GM23338 (cell line): ENCODE results near the gene DNAH11. TPM values are rescaled to one million over a fixed set of nuclear protein-coding genes. Genes with fewer than 3 reads are reported as not detected.

Experiments used
- ATAC-seq: fragments of 200-7000 bp; cut with Tn5 transposase; 3 replicates; pipeline ENCODE4 v1.9.1; 2020
- DNase-seq: peaks from one replicate; pipeline ENCODE4 v3.0.0-alpha.2; 2015; ENCODE audit warnings: low spot score
- H2AFZ ChIP-seq: fragments of 200-600 bp; sonication (generic); 2 replicates; pipeline ENCODE4 v1.8.0; 2016; ENCODE audit warnings: antibody characterized with exemption, mild to moderate bottlenecking, moderate library complexity
- H3F3A ChIP-seq: fragments of 200-600 bp; sonication (generic); replicated peaks from 2 replicates; pipeline ENCODE4 v1.8.0; 2017; ENCODE audit warnings: antibody characterized with exemption, mixed run types, low read depth
- H3K27ac ChIP-seq: fragments of 200-600 bp; sonication (generic); 2 replicates; pipeline ENCODE4 v1.6.1; 2016; ENCODE audit warnings: low read depth
- H3K27me3 ChIP-seq: fragments of 200-600 bp; sonication (generic); 2 replicates; pipeline ENCODE4 v1.8.0; 2016; ENCODE audit warnings: mild to moderate bottlenecking, mixed run types, moderate library complexity; ENCODE audit not compliant: insufficient read depth
- H3K36me3 ChIP-seq: fragments of 200-600 bp; sonication (generic); 2 replicates; pipeline ENCODE4 v1.8.0; 2016; ENCODE audit warnings: mild to moderate bottlenecking; ENCODE audit not compliant: insufficient read depth
- H3K4me1 ChIP-seq: fragments of 200-600 bp; sonication (generic); 2 replicates; pipeline ENCODE4 v1.8.0; 2016; ENCODE audit warnings: mild to moderate bottlenecking, moderate library complexity; ENCODE audit not compliant: insufficient read depth
- H3K4me2 ChIP-seq: fragments of 200-600 bp; sonication (generic); 2 replicates; pipeline ENCODE4 v1.7.1; 2017; ENCODE audit warnings: mixed run types
- H3K4me3 ChIP-seq: fragments of 200-600 bp; sonication (generic); 2 replicates; pipeline ENCODE4 v1.6.1; 2016; ENCODE audit warnings: mixed run types
- H3K79me2 ChIP-seq: fragments of 200-600 bp; sonication (generic); replicated peaks from 2 replicates; pipeline ENCODE4 v1.8.0; 2017; ENCODE audit warnings: mild to moderate bottlenecking; ENCODE audit not compliant: insufficient read depth
- H3K9me2 ChIP-seq: fragments of 200-600 bp; sonication (generic); 2 replicates; pipeline ENCODE4 v1.8.0; 2017; ENCODE audit not compliant: insufficient read depth
- H4K20me1 ChIP-seq: fragments of 200-600 bp; sonication (generic); replicated peaks from 2 replicates; pipeline ENCODE4 v1.8.0; 2017; ENCODE audit warnings: mild to moderate bottlenecking; ENCODE audit not compliant: insufficient read depth
- H3K27ac Mint-ChIP-seq: 2 replicates; pipeline ENCODE4 v1.8.0; 2020; ENCODE audit warnings: inconsistent platforms, mild to moderate bottlenecking, moderate library complexity, mixed read lengths
- H3K27me3 Mint-ChIP-seq: 3 replicates; pipeline ENCODE4 v1.8.0; 2022; ENCODE audit warnings: low read depth, mild to moderate bottlenecking, moderate library complexity, mixed read lengths, inconsistent platforms; ENCODE audit not compliant: insufficient read depth, poor library complexity
- H3K36me3 Mint-ChIP-seq: 3 replicates; pipeline ENCODE4 v1.8.0; 2021; ENCODE audit warnings: low read depth, mild to moderate bottlenecking, inconsistent platforms, moderate library complexity, mixed read lengths
- H3K4me1 Mint-ChIP-seq: 3 replicates; pipeline ENCODE4 v1.8.0; 2020; ENCODE audit warnings: mild to moderate bottlenecking, inconsistent platforms, mixed read lengths
- H3K4me3 Mint-ChIP-seq: 3 replicates; pipeline ENCODE4 v1.8.0; 2021; ENCODE audit warnings: moderate library complexity, mild to moderate bottlenecking, inconsistent platforms, mixed read lengths
- H3K9me3 Mint-ChIP-seq: 3 replicates; pipeline ENCODE4 v1.8.0; 2020; ENCODE audit warnings: moderate library complexity, mild to moderate bottlenecking, inconsistent platforms, mixed read lengths
- ETS1 ChIP-seq: IDR thresholded peaks from 2 replicates; pipeline ENCODE4 v1.6.1; 2016; ENCODE audit warnings: antibody characterized with exemption
- EZH2 ChIP-seq: fragments of 200-600 bp; sonication (generic); IDR thresholded peaks from one replicate; pipeline ENCODE4 v1.8.0; 2017; ENCODE audit warnings: antibody characterized with exemption, mild to moderate bottlenecking, low read depth; ENCODE audit not compliant: unreplicated experiment
- NANOG ChIP-seq: IDR thresholded peaks from 2 replicates; pipeline ENCODE4 v1.6.1; 2016; ENCODE audit warnings: antibody characterized with exemption, borderline replicate concordance
- POLR2AphosphoS5 ChIP-seq: IDR thresholded peaks from 2 replicates; pipeline ENCODE4 v1.6.1; 2016; ENCODE audit warnings: antibody characterized with exemption, low read depth
- REST ChIP-seq: IDR thresholded peaks from one replicate; pipeline ENCODE4 v1.6.1; 2018; ENCODE audit warnings: antibody characterized with exemption; ENCODE audit not compliant: unreplicated experiment
- STAT1 ChIP-seq: IDR thresholded peaks from one replicate; pipeline ENCODE4 v1.6.1; 2016; ENCODE audit warnings: antibody characterized with exemption; ENCODE audit not compliant: unreplicated experiment
- ZNF114 ChIP-seq: fragments of 250-450 bp; sonication (Bioruptor Pico); IDR thresholded peaks from 2 replicates; pipeline ENCODE4 v1.5.0; 2020; ENCODE audit warnings: mild to moderate bottlenecking, moderate library complexity
- ZNF462 ChIP-seq: fragments of 250-450 bp; sonication (Bioruptor Pico); IDR thresholded peaks from 2 replicates; pipeline ENCODE4 v1.5.0; 2020; ENCODE audit warnings: mild to moderate bottlenecking, moderate library complexity
- polyA plus RNA-seq: library from polyadenylated mRNA; unstranded; fragments of >200 nt; fragmentation: Nextera tagmentation; extraction: Ambion mirVana; gene quantifications from 2 replicates; pipeline ENCODE4 v1.2.1, GENCODE V29; 2016
- total RNA-seq: library from RNA; depleted of rRNA; stranded (reverse); fragments of >200 nt; shearing (Covaris generic); gene quantifications from 2 replicates; pipeline ENCODE4 v1.2.3, GENCODE V29; 2014

The DNAH11 gene
- total and polyA plus RNA-seq, 2 experiments from 2014 or later, result 9.3 TPM

- no peaks in the 10 kb centered on the region for H3K27me3 ChIP-seq
- no peak overlapping the region for H3K4me2 ChIP-seq
- TF ChIP-seq POLR2AphosphoS5 (no peak), ZNF114 (CRISPR knock-in tag) (no peak), NANOG (no peak), ETS1 (no peak), STAT1 (no peak), REST (no peak), EZH2 (no peak), ZNF462 (CRISPR knock-in tag) (no peak)
- no peaks in the 10 kb centered on the region for H3K79me2 ChIP-seq
- no peaks in the 10 kb centered on the region; the same call in 1 of the 2 replicates for H3K4me1 ChIP-seq
- H3K9me3 Mint-ChIP-seq, result no peaks in the 10 kb centered on the region
- H3K4me3 Mint-ChIP-seq, result no peak overlapping the region
- DNase-seq, result no peak
- H3K36me3 ChIP-seq, result no peaks in the 10 kb centered on the region
- H3K9me2 ChIP-seq, result no peaks in the 10 kb centered on the region
- H3K36me3 Mint-ChIP-seq, result no peaks in the 10 kb centered on the region
- no peak overlapping the region for H3K27ac Mint-ChIP-seq
- H3K4me3 ChIP-seq, result no peak overlapping the region
- peaks cover 36% of the 10 kb centered on the region for H3K4me1 Mint-ChIP-seq
- H2AFZ ChIP-seq, result no peak overlapping the region
- no peak for ATAC-seq
- H3F3A ChIP-seq, result no peaks in the 10 kb centered on the region
- no peak overlapping the region for H3K27ac ChIP-seq
- H3K27me3 Mint-ChIP-seq, result no peaks in the 10 kb centered on the region
- no peaks in the 10 kb centered on the region for H4K20me1 ChIP-seq
Observed at GRCh38 chr7:21763818-21764217, 221.0 kb downstream of the DNAH11 start.
